H1 (cell line): ENCODE results near the gene MMP21. TPM values are rescaled to one million over a fixed set of nuclear protein-coding genes. Genes with fewer than 3 reads are reported as not detected.

Experiments
- ASH2L ChIP-seq: fragments of 200-600, 300-600 bp; sonication (generic); IDR thresholded peaks from one replicate; pipeline ENCODE4 v1.7.1; 2017; ENCODE audit warnings: low read length
- KDM4A ChIP-seq: IDR thresholded peaks from one replicate; pipeline ENCODE4 v1.7.1; 2012; ENCODE audit warnings: low read depth, mild to moderate bottlenecking, moderate library complexity, low read length, inconsistent platforms; ENCODE audit not compliant: severe bottlenecking
- polyA plus RNA-seq, 7 experiments: library from polyadenylated mRNA; depleted of rRNA in 3 of 7; stranded (reverse) in 5 of 7; unstranded in 2 of 7; fragments of >200 nt in 5 of 7; fragments of 200-250 nt in 2 of 7; gene quantifications; 1 replicate in 5 of 7; 2 replicates in 1 of 7; 4 replicates in 1 of 7; pipeline versions ENCODE4 v1.2.1 to v1.2.3, GENCODE V29; 2011 to 2013; ENCODE audit warnings: missing spikeins in 2 of 7, mixed read lengths in 2 of 7
- total RNA-seq: library from RNA; stranded (reverse); fragmentation: NEBNext Ultra II Directional; extraction: Animal tissue kit (Norgen Biotek cat#: 25700); gene quantifications from 2 replicates; pipeline ENCODE4 v1.2.1, GENCODE V29; 2021

The MMP21 gene
- total and polyA plus RNA-seq, 2 of the 8 experiments (the other 6 are each of a cell fraction or from before 2014, with no cell fraction given) = not detected

DNA sequence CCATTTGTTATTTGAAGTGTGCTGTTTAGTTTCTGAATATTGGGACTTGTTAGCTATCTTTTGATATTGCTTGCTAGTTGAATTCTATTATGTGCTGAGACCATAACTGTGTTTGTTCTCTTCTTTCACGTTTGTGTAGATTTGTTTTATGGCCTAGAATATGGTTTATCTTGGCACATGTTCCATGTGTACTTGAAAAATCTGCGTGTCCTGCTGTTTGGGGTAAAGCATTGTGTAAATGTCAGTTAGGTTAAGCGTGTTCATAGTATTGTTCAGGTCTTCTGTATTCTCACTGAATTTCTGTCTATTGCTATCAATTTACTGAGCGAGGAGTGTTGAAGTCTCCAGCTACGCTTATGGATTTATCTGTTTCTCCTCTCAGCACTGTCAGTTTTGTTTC, 19.4 kb downstream of the MMP21 start (continued):
- TF ChIP-seq KDM4A (no peak), ASH2L (no peak)
